ENCODE measurements around the gene PC. TPM values are rescaled to one million over a fixed set of nuclear protein-coding genes. Genes with fewer than 3 reads are reported as not detected.

The PC gene
- total RNA-seq, 1 donor from 2014 or later: 10.5 TPM

- TF ChIP-seq EZH2 (IDR thresholded peaks at IDR 0.05; ENCODE audit: insufficient read depth, low read length) (no peak), CTCF (IDR thresholded peaks at IDR 0.05; ENCODE audit: insufficient read depth, low read depth, low read length) (no peak)
- FAIRE-seq: no peak
These were observed 21.3 kb upstream of the PC start for GRCh38 chr11:66979336-66979980.

GRCh38 chr11:66978717-66979116, 20.5 kb upstream of the PC start:
- Mint-ChIP-seq H3K36me3 (ENCODE audit: low read depth, unreplicated experiment) (peaks cover 1% of the 10 kb centered on the region), H3K4me1 (ENCODE audit: low read depth, unreplicated experiment) (peaks cover 5% of the 10 kb centered on the region), H3K9me3 (ENCODE audit: unreplicated experiment) (peaks cover 6% of the 10 kb centered on the region), H3K27me3 (ENCODE audit: low read depth, unreplicated experiment) (peaks cover 2% of the 10 kb centered on the region), H3K4me3 (ENCODE audit: unreplicated experiment) (no peak overlapping the region), H3K27ac (ENCODE audit: unreplicated experiment) (no peak overlapping the region)
- DNase-seq (ENCODE audit: low read depth) (no peak), FAIRE-seq (no peak)
- no peaks in the 10 kb centered on the region for H3K79me2 ChIP-seq (ENCODE audit: insufficient read depth, low read length)
- H3K27me3 ChIP-seq (ENCODE audit: insufficient read depth, low read length): no peaks in the 10 kb centered on the region
- peaks cover 12% of the 10 kb centered on the region for H3K9me3 ChIP-seq (ENCODE audit: insufficient read depth, low read depth, low read length)
- H3K36me3 ChIP-seq (ENCODE audit: insufficient read depth, low read length): no peaks in the 10 kb centered on the region
- no peaks in the 10 kb centered on the region for H4K20me1 ChIP-seq (ENCODE audit: insufficient read depth, low read length)
- H3K4me3 ChIP-seq (ENCODE audit: insufficient read depth, low read depth, low read length): no peak overlapping the region
- H2AFZ ChIP-seq (ENCODE audit: low read depth, low read length): no peak overlapping the region
- H3K4me1 ChIP-seq (ENCODE audit: insufficient read depth, low read length): peaks cover 9% of the 10 kb centered on the region
- no peak overlapping the region for H3K4me2 ChIP-seq (ENCODE audit: low read length)
- no peak for TF ChIP-seq EZH2 (IDR thresholded peaks at IDR 0.05; ENCODE audit: insufficient read depth, low read length)
- TF ChIP-seq CTCF (IDR thresholded peaks at IDR 0.05; ENCODE audit: insufficient read depth, low read depth, low read length): no peak
- no peak overlapping the region for H3K27ac ChIP-seq (ENCODE audit: low read depth, low read length)
- H3K9ac ChIP-seq (ENCODE audit: low read length): no peak overlapping the region

More at GRCh38 chr11:66979336-66979980, 21.3 kb upstream of the PC start:
- peaks cover 1% of the 10 kb centered on the region for H3K36me3 Mint-ChIP-seq (ENCODE audit: low read depth, unreplicated experiment)
- peak; percentile 70 for DNase-seq (ENCODE audit: low read depth)
- H3K4me1 Mint-ChIP-seq (ENCODE audit: low read depth, unreplicated experiment): peaks cover 7% of the 10 kb centered on the region
- H3K9me3 Mint-ChIP-seq (ENCODE audit: unreplicated experiment): peaks cover 6% of the 10 kb centered on the region
- H3K36me3 ChIP-seq (ENCODE audit: insufficient read depth, low read length): no peaks in the 10 kb centered on the region
- peaks cover 7% of the 10 kb centered on the region for H3K27me3 Mint-ChIP-seq (ENCODE audit: low read depth, unreplicated experiment)
- no peak overlapping the region for H3K9ac ChIP-seq (ENCODE audit: low read length)
- H2AFZ ChIP-seq (ENCODE audit: low read depth, low read length): no peak overlapping the region
- no peak overlapping the region for H3K4me3 Mint-ChIP-seq (ENCODE audit: unreplicated experiment)
- H3K9me3 ChIP-seq (ENCODE audit: insufficient read depth, low read depth, low read length): peaks cover 12% of the 10 kb centered on the region
- no peak overlapping the region for H3K27ac Mint-ChIP-seq (ENCODE audit: unreplicated experiment)
- no peaks in the 10 kb centered on the region for H4K20me1 ChIP-seq (ENCODE audit: insufficient read depth, low read length)
- no peak overlapping the region for H3K4me2 ChIP-seq (ENCODE audit: low read length)
- H3K27me3 ChIP-seq (ENCODE audit: insufficient read depth, low read length): no peaks in the 10 kb centered on the region
- no peak overlapping the region for H3K27ac ChIP-seq (ENCODE audit: low read depth, low read length)
- no peak overlapping the region for H3K4me3 ChIP-seq (ENCODE audit: insufficient read depth, low read depth, low read length)
- H3K79me2 ChIP-seq (ENCODE audit: insufficient read depth, low read length): no peaks in the 10 kb centered on the region
- peaks cover 9% of the 10 kb centered on the region for H3K4me1 ChIP-seq (ENCODE audit: insufficient read depth, low read length)

GRCh38 chr11:66978229-66978628, 20.0 kb upstream of the PC start:
- H3K9me3 Mint-ChIP-seq (ENCODE audit: unreplicated experiment): peaks cover 6% of the 10 kb centered on the region
- no peak overlapping the region for H3K4me3 Mint-ChIP-seq (ENCODE audit: unreplicated experiment)
- H3K36me3 ChIP-seq (ENCODE audit: insufficient read depth, low read length): no peaks in the 10 kb centered on the region
- no peak overlapping the region for H3K9ac ChIP-seq (ENCODE audit: low read length)
- H3K36me3 Mint-ChIP-seq (ENCODE audit: low read depth, unreplicated experiment): peaks cover 1% of the 10 kb centered on the region
- no peak overlapping the region for H3K27ac ChIP-seq (ENCODE audit: low read depth, low read length)
- FAIRE-seq (no peak), DNase-seq (ENCODE audit: low read depth) (no peak)
- H2AFZ ChIP-seq (ENCODE audit: low read depth, low read length): no peak overlapping the region
- H3K4me3 ChIP-seq (ENCODE audit: insufficient read depth, low read depth, low read length): no peak overlapping the region
- no peak overlapping the region for H3K27ac Mint-ChIP-seq (ENCODE audit: unreplicated experiment)
- no peaks in the 10 kb centered on the region for H4K20me1 ChIP-seq (ENCODE audit: insufficient read depth, low read length)
- H3K4me2 ChIP-seq (ENCODE audit: low read length): no peak overlapping the region
- peaks cover 9% of the 10 kb centered on the region for H3K4me1 ChIP-seq (ENCODE audit: insufficient read depth, low read length)
- H3K27me3 ChIP-seq (ENCODE audit: insufficient read depth, low read length): no peaks in the 10 kb centered on the region
- no peaks in the 10 kb centered on the region for H3K79me2 ChIP-seq (ENCODE audit: insufficient read depth, low read length)
- peaks cover 5% of the 10 kb centered on the region for H3K4me1 Mint-ChIP-seq (ENCODE audit: low read depth, unreplicated experiment)
- H3K9me3 ChIP-seq (ENCODE audit: insufficient read depth, low read depth, low read length): peaks cover 12% of the 10 kb centered on the region
- peaks cover 2% of the 10 kb centered on the region for H3K27me3 Mint-ChIP-seq (ENCODE audit: low read depth, unreplicated experiment)
- TF ChIP-seq CTCF (IDR thresholded peaks at IDR 0.05; ENCODE audit: insufficient read depth, low read depth, low read length): no peak
- TF ChIP-seq EZH2 (IDR thresholded peaks at IDR 0.05; ENCODE audit: insufficient read depth, low read length): no peak

Measured in astrocyte (in vitro differentiated cells and primary cell).